Measurements from ENCODE around the gene LRCH1. TPM values are rescaled to one million over a fixed set of nuclear protein-coding genes. Genes with fewer than 3 reads are reported as not detected.

Gene LRCH1
- total and polyA plus RNA-seq, 11 donors, result 4.5 to 20.1 (median 12.5) TPM

- Histone ChIP-seq H3K27me3 (no peaks in the 10 kb centered on the region), H3K9me3 (no peaks in the 10 kb centered on the region), H3K36me3 (no peaks in the 10 kb centered on the region), H3K4me1 (peaks cover 11 to 95% (median 74%) of the 10 kb centered on the region in 12 donors), H3K27ac (peak overlapping the region in 9 of 12 donors; percentile 6 to 88 (median 46)), H3K4me3 (peak overlapping the region in 1 of 12 donors; percentile 35)
- WGBS, 4 donors, result 65 to 79% (median 71%) methylated on average over 2 of the region's 2 CpGs
- ATAC-seq (no peak), DNase-seq (no peak)
- intact Hi-C loops (cut with DNase I), result no loop called here
- TF ChIP-seq CTCF (IDR thresholded peaks at IDR 0.05) (no peak), POLR2A (IDR thresholded peaks at IDR 0.05) (no peak)
Observed at GRCh38 chr13:46598820-46599180, 45.8 kb downstream of the LRCH1 start.

- Histone ChIP-seq H3K36me3 (no peaks in the 10 kb centered on the region), H3K27me3 (no peaks in the 10 kb centered on the region), H3K27ac (peak overlapping the region in 1 of 12 donors; percentile 37), H3K4me1 (peaks cover 13 to 97% (median 77%) of the 10 kb centered on the region in 12 donors), H3K4me3 (no peak overlapping the region), H3K9me3 (no peaks in the 10 kb centered on the region)
- TF ChIP-seq CTCF (IDR thresholded peaks at IDR 0.05) (no peak), POLR2A (IDR thresholded peaks at IDR 0.05) (no peak)
- intact Hi-C loops (cut with DNase I), result loop anchor here in 5 of 10 donors (2.0 to 10.0 kb wide), 4 partner anchors 26 to 49 kb away; partner anchors contain the start of gene LRCH1 (in 3 of the 5)
- 73 to 90% (median 80%) methylated on average over 3 of the region's 3 CpGs for WGBS, 4 donors
- no peak for ATAC-seq
- no peak for DNase-seq
Observed at GRCh38 chr13:46600943-46601311, 48.0 kb downstream of the LRCH1 start.

GRCh38 chr13:46602531-46602930 is 49.6 kb downstream of the LRCH1 start:
- no peak for ATAC-seq
- TF ChIP-seq POLR2A (IDR thresholded peaks at IDR 0.05) (no peak), CTCF (IDR thresholded peaks at IDR 0.05) (no peak)
- H3K36me3 ChIP-seq, result no peaks in the 10 kb centered on the region
- peak overlapping the region in 3 of 12 donors; percentile 9 to 68 (median 14) for H3K27ac ChIP-seq
- H3K9me3 ChIP-seq, result no peaks in the 10 kb centered on the region
- no peak for DNase-seq
- WGBS, 4 donors, result 91 to 94% (median 92%) methylated on average over 4 of the region's 4 CpGs
- H3K27me3 ChIP-seq, result no peaks in the 10 kb centered on the region
- H3K4me1 ChIP-seq, result peaks cover 8 to 97% (median 79%) of the 10 kb centered on the region in 12 donors
- intact Hi-C loops (cut with DNase I), result loop anchor here in 4 of 10 donors (5.0 to 10.0 kb wide), 3 partner anchors 45 to 50 kb away; partner anchors contain the start of gene LRCH1 (in 3 of the 4)
- no peak overlapping the region for H3K4me3 ChIP-seq

- H3K27ac ChIP-seq, result peak overlapping the region in 8 of 12 donors; percentile 16 to 68 (median 48)
- H3K9me3 ChIP-seq, result no peaks in the 10 kb centered on the region
- no peak for TF ChIP-seq POLR2A (IDR thresholded peaks at IDR 0.05)
- TF ChIP-seq CTCF (IDR thresholded peaks at IDR 0.05), result peak; percentile 19 to 56 (median 32)
- DNase-seq (peak in 1 of 5 donors; percentile 46), ATAC-seq (peak in 3 of 4 donors; percentile 20 to 37 (median 33))
- H3K36me3 ChIP-seq, result no peaks in the 10 kb centered on the region
- 62 to 73% (median 64%) methylated on average over 4 of the region's 4 CpGs for WGBS, 4 donors
- no peak overlapping the region for H3K4me3 ChIP-seq
- intact Hi-C loops (cut with DNase I), result loop anchor here in 4 of 10 donors (5.0 to 10.0 kb wide), 3 partner anchors 46 to 51 kb away; partner anchors contain the start of gene LRCH1 (in 3 of the 4)
- H3K27me3 ChIP-seq, result no peaks in the 10 kb centered on the region
- H3K4me1 ChIP-seq, result peaks cover 14 to 97% (median 80%) of the 10 kb centered on the region in 12 donors
Observed at GRCh38 chr13:46603165-46603603, 50.2 kb downstream of the LRCH1 start.
